K562 (cell line): ENCODE measurements around the gene SZT2. TPM values are rescaled to one million over a fixed set of nuclear protein-coding genes. Genes with fewer than 3 reads are reported as not detected.

Source experiments
- ATAC-seq: fragments of 200-7000 bp; cut with Tn5 transposase; 3 replicates; pipeline ENCODE4 v1.9.1; 2020; ENCODE audit warnings: moderate library complexity
- BruUV-seq: library from RNA; stranded (reverse); fragments of 400-500 nt; replicated peaks from 2 replicates; lab custom pipeline; 2021; lab: Mats Ljungman, UMichigan
- CTCF ChIA-PET: fragments of 300-600 bp; formaldehyde crosslinking; extraction: SDS; loops from one replicate; lab custom pipeline; 2021; ENCODE audit warnings: low intra/inter-chr PET ratio; lab: Yijun Ruan, JAX
- POLR2A ChIA-PET: fragments of 300-600, 350-650 bp; sonication (Branson Sonifier 250); formaldehyde crosslinking; extraction: SDS; loops from one replicate; lab custom pipeline; 2021; ENCODE audit warnings: antibody characterized with exemption, inconsistent platforms; lab: Yijun Ruan, JAX
- DNase-seq, 4 experiments: peaks; one replicate each; pipeline versions ENCODE4 v3.0.0 to v3.0.0-alpha.2; 2011 to 2018; ENCODE audit warnings: low spot score in 3 of 4, mixed read lengths in 3 of 4; ENCODE audit errors: extremely low read depth in 1 of 4
- FAIRE-seq: peaks from 2 replicates; lab custom pipeline; 2011; peaks lifted over from hg19 to GRCh38; lab: Jason Lieb, UNC
- H2AFZ ChIP-seq: 2 replicates; pipeline ENCODE4 v1.6.0; 2011; ENCODE audit warnings: low read depth, low read length, control low read depth, inconsistent platforms
- H3K27ac ChIP-seq: fragments of 200-600 bp; 3 replicates; pipeline ENCODE4 v1.8.0; 2011; ENCODE audit warnings: low read depth, mild to moderate bottlenecking, control low read depth, inconsistent platforms, low read length, moderate library complexity, mixed read lengths; ENCODE audit errors: extremely low read depth
- H3K27me3 ChIP-seq, 2 experiments: fragments of 300-600 bp in 1 of 2; 2 replicates in 1 of 2; 3 replicates in 1 of 2; pipeline versions ENCODE4 v1.6.0 to v1.8.0; 2011; ENCODE audit warnings: inconsistent platforms in 2 of 2, low read length in 2 of 2, mild to moderate bottlenecking in 1 of 2, mixed read lengths in 1 of 2, moderate library complexity in 1 of 2; ENCODE audit not compliant: control insufficient read depth in 2 of 2, insufficient read depth in 2 of 2
- H3K36me3 ChIP-seq: fragments of 300-600 bp; 3 replicates; pipeline ENCODE4 v1.8.0; 2011; ENCODE audit warnings: mild to moderate bottlenecking, low read length, inconsistent platforms; ENCODE audit not compliant: control insufficient read depth, insufficient read depth
- H3K4me1 ChIP-seq, 2 experiments: fragments of 200-600 bp in 1 of 2; replicated peaks in 1 of 2; 2 replicates in 1 of 2; 3 replicates in 1 of 2; pipeline versions ENCODE4 v1.5.1 to v1.8.0; 2011; ENCODE audit warnings: inconsistent platforms in 2 of 2, low read length in 2 of 2, mild to moderate bottlenecking in 1 of 2, mixed read lengths in 1 of 2, moderate library complexity in 1 of 2; ENCODE audit not compliant: control insufficient read depth in 2 of 2, insufficient read depth in 2 of 2
- H3K4me2 ChIP-seq: 2 replicates; pipeline ENCODE4 v1.6.1; 2011; ENCODE audit warnings: low read length, control low read depth, inconsistent platforms, mixed read lengths; ENCODE audit not compliant: insufficient read depth
- H3K4me3 ChIP-seq: fragments of 200-600 bp; sonication (generic), shearing (Covaris generic); 2 replicates; pipeline ENCODE4 v1.5.1; 2016; ENCODE audit warnings: control low read depth, inconsistent platforms
- H3K79me2 ChIP-seq: fragments of 200-600 bp; 3 replicates; pipeline ENCODE4 v1.8.0; 2011; ENCODE audit warnings: low read length, inconsistent platforms; ENCODE audit not compliant: control insufficient read depth, insufficient read depth
- H3K9ac ChIP-seq, 2 experiments: 2 replicates each; pipeline versions ENCODE4 v1.6.0 to v1.6.1; 2011; ENCODE audit warnings: low read depth in 2 of 2, low read length in 2 of 2, control low read depth in 1 of 2, inconsistent platforms in 1 of 2, mild to moderate bottlenecking in 1 of 2, mixed read lengths in 1 of 2; ENCODE audit not compliant: insufficient read depth in 1 of 2
- H3K9me1 ChIP-seq: one replicate; pipeline ENCODE4 v1.6.0; 2011; ENCODE audit warnings: inconsistent platforms, mild to moderate bottlenecking, low read length, moderate library complexity; ENCODE audit not compliant: control insufficient read depth, insufficient read depth
- H3K9me3 ChIP-seq: replicated peaks from 2 replicates; pipeline ENCODE4 v1.5.1; 2011; ENCODE audit warnings: low read depth, low read length, inconsistent platforms; ENCODE audit not compliant: control insufficient read depth, insufficient read depth
- H4K20me1 ChIP-seq: replicated peaks from 2 replicates; pipeline ENCODE4 v1.6.1; 2011; ENCODE audit warnings: low read length, inconsistent platforms, mixed read lengths; ENCODE audit not compliant: control insufficient read depth, insufficient read depth
- CEBPG ChIP-seq, 3 experiments: fragments of 200-800 bp in 1 of 3; sonication (Bioruptor generic) in 1 of 3; sonication (generic) in 1 of 3; formaldehyde crosslinking in 1 of 3; IDR thresholded peaks in 2 of 3; conservative IDR thresholded peaks in 1 of 3; 2 replicates each; pipeline versions ENCODE4 v1.6.1 to v1.8.0; 2016 to 2022; ENCODE audit warnings: missing compliant biosample characterization in 2 of 3, missing genetic modification characterization in 2 of 3, mild to moderate bottlenecking in 1 of 3, missing genetic modification reagents in 1 of 3
- CXXC5 ChIP-seq: fragments of 250-450 bp; sonication (Bioruptor Pico); IDR thresholded peaks from 2 replicates; pipeline ENCODE4 v1.8.0; 2022; ENCODE audit warnings: inconsistent platforms, mild to moderate bottlenecking, moderate library complexity
- HES1 ChIP-seq: fragments of 450-650 bp; IDR thresholded peaks from 2 replicates; pipeline ENCODE4 v1.6.1; 2016; ENCODE audit warnings: low read depth, mild to moderate bottlenecking, moderate library complexity
- KLF13 ChIP-seq: fragments of 450-650 bp; IDR thresholded peaks from 2 replicates; pipeline ENCODE4 v1.6.1; 2016; ENCODE audit warnings: missing genetic modification characterization, low read depth, mild to moderate bottlenecking, missing compliant biosample characterization, moderate library complexity, borderline replicate concordance
- NFIC ChIP-seq: fragments of 450-650 bp; IDR thresholded peaks from 2 replicates; pipeline ENCODE4 v1.6.1; 2017; ENCODE audit warnings: mild to moderate bottlenecking, inconsistent platforms
- OTX1 ChIP-seq: fragments of 450-650 bp; formaldehyde crosslinking; IDR thresholded peaks from 2 replicates; pipeline ENCODE4 v1.4.0; 2022; ENCODE audit warnings: mild to moderate bottlenecking
- RFX5 ChIP-seq: IDR thresholded peaks from 2 replicates; pipeline ENCODE4 v1.6.1; 2011; ENCODE audit warnings: low read depth, mild to moderate bottlenecking, improper control_type of control experiment, low read length
- SIN3B ChIP-seq: fragments of 450-650 bp; IDR thresholded peaks from 2 replicates; pipeline ENCODE4 v1.6.1; 2017; ENCODE audit warnings: low read depth, mild to moderate bottlenecking, moderate library complexity
- TAF1 ChIP-seq: IDR thresholded peaks from 2 replicates; pipeline ENCODE4 v1.6.1; 2011; ENCODE audit warnings: mild to moderate bottlenecking, low read length, moderate library complexity; ENCODE audit not compliant: insufficient read depth, control insufficient read depth, severe bottlenecking; ENCODE audit errors: extremely low read depth
- ZFP30 ChIP-seq: fragments of 250-450 bp; sonication (Bioruptor Pico); IDR thresholded peaks from 2 replicates; pipeline ENCODE4 v1.8.0; 2022; ENCODE audit warnings: moderate library complexity, mild to moderate bottlenecking, inconsistent platforms, borderline replicate concordance
- ZNF347 ChIP-seq: fragments of 450-650 bp; formaldehyde crosslinking; IDR thresholded peaks from 2 replicates; pipeline ENCODE4 v1.4.0; 2020; ENCODE audit warnings: low read depth, mild to moderate bottlenecking, moderate library complexity
- ZNF778 ChIP-seq: fragments of 450-650 bp; formaldehyde crosslinking; IDR thresholded peaks from 2 replicates; pipeline ENCODE4 v1.4.0; 2020; ENCODE audit warnings: mild to moderate bottlenecking, moderate library complexity
- WGBS: fragments of 100-300 bp; shearing (Covaris generic); methylation state at CpG from one replicate; pipeline ENCODE4 v1.1.6; 2016; ENCODE audit warnings: low coverage, mixed read lengths; ENCODE audit not compliant: insufficient coverage; ENCODE audit errors: missing lambda C conversion rate; 5-methylcytosine and 5-hydroxymethylcytosine counted together
- in situ Hi-C: fragments of 300-500 bp; cut with MboI; formaldehyde crosslinking; loops from 4 replicates; pipeline ENCODE4 v1.15.0; 2018; ENCODE audit warnings: inconsistent platforms, mixed read lengths
- intact Hi-C: fragments of 100-400 bp; cut with micrococcal nuclease; formaldehyde crosslinking; loops from 2 replicates; pipeline ENCODE4 v1.14.2; 2022
- polyA plus RNA-seq, 8 experiments: library from polyadenylated mRNA; depleted of rRNA in 4 of 8; stranded (reverse) in 5 of 8; unstranded in 3 of 8; fragments of >200 nt; fragmentation: Nextera tagmentation in 2 of 8; fragmentation: Illumina TruSeq in 1 of 8; extraction: Ambion mirVana in 2 of 8; extraction: Trizol in 1 of 8; gene quantifications; 2 replicates each; pipeline versions ENCODE4 v1.2.1 to v1.2.3, GENCODE V29; 2011 to 2014; ENCODE audit warnings: inconsistent platforms in 1 of 8, missing spikeins in 1 of 8
- total RNA-seq, 7 experiments: library from RNA; depleted of rRNA in 6 of 7; stranded (reverse); fragments of >200 nt in 6 of 7; fragmentation: Illumina TruSeq in 2 of 7; extraction: Trizol in 2 of 7; gene quantifications; 2 replicates each; pipeline versions ENCODE4 v1.2.1 to v1.2.3, GENCODE V29; 2011 to 2021; ENCODE audit warnings: low replicate concordance in 1 of 7

The SZT2 gene
- total and polyA plus RNA-seq, 9 of the 15 experiments (the other 6 are each of a cell fraction or from before 2014, with no cell fraction given) = 0.88 to 31.0 (median 12.8) TPM

GRCh38 chr1:43477716-43478115 is 88.0 kb downstream of the SZT2 start:
- BruUV-seq = no TSS peak

More at GRCh38 chr1:43477716-43478115, 88.0 kb downstream of the SZT2 start:
- FAIRE-seq (no peak), ATAC-seq (no peak), DNase-seq (no peak)
- POLR2A ChIA-PET = no interaction called here
- no peaks in the 10 kb centered on the region for H3K79me2 ChIP-seq
- no peak for TF ChIP-seq TAF1
- no peak for TF ChIP-seq CEBPG (CRISPR knock-in tag; IDR thresholded peaks at IDR 0.05)
- no peak for TF ChIP-seq CEBPG (tag; conservative IDR thresholded peaks at IDR 0.05 in 1 of 2, IDR thresholded peaks at IDR 0.05 in 1 of 2)
- no peak for TF ChIP-seq RFX5
- TF ChIP-seq ZNF347 (CRISPR knock-in tag) = no peak
- no peak for TF ChIP-seq KLF13 (tag)
- no peak for TF ChIP-seq NFIC
- TF ChIP-seq CXXC5 (CRISPR knock-in tag) = no peak
- TF ChIP-seq ZFP30 = no peak
- TF ChIP-seq OTX1 (CRISPR knock-in tag) = no peak
- TF ChIP-seq ZNF778 = no peak
- no peak for TF ChIP-seq HES1
- no peak for TF ChIP-seq SIN3B
- no peak overlapping the region for H3K27ac ChIP-seq
- H3K9me3 ChIP-seq = no peaks in the 10 kb centered on the region
- WGBS = 0% methylated on average over 1 of the region's 1 CpG
- H3K36me3 ChIP-seq = no peaks in the 10 kb centered on the region
- CTCF ChIA-PET = no interaction called here
- no peak overlapping the region for H3K9ac ChIP-seq
- H3K27me3 ChIP-seq = peaks cover 4 to 10% of the 10 kb centered on the region in 2 experiments
- H3K4me1 ChIP-seq = no peaks in the 10 kb centered on the region
- no peak overlapping the region for H2AFZ ChIP-seq
- H3K4me3 ChIP-seq = no peak overlapping the region
- H3K9me1 ChIP-seq = no peaks in the 10 kb centered on the region
- no peak overlapping the region for H3K4me2 ChIP-seq
- in situ Hi-C loops = no loop called here
- H4K20me1 ChIP-seq = no peaks in the 10 kb centered on the region
- intact Hi-C loops = no loop called here
